OCI-M2 (cell line): ENCODE measurements around the gene CYTH3.

Source experiments
- DNase-seq: peaks from one replicate; lab custom pipeline; 2025; ENCODE audit not compliant: unreplicated experiment; lab: John Stamatoyannopoulos, UW

Gene CYTH3

DNA sequence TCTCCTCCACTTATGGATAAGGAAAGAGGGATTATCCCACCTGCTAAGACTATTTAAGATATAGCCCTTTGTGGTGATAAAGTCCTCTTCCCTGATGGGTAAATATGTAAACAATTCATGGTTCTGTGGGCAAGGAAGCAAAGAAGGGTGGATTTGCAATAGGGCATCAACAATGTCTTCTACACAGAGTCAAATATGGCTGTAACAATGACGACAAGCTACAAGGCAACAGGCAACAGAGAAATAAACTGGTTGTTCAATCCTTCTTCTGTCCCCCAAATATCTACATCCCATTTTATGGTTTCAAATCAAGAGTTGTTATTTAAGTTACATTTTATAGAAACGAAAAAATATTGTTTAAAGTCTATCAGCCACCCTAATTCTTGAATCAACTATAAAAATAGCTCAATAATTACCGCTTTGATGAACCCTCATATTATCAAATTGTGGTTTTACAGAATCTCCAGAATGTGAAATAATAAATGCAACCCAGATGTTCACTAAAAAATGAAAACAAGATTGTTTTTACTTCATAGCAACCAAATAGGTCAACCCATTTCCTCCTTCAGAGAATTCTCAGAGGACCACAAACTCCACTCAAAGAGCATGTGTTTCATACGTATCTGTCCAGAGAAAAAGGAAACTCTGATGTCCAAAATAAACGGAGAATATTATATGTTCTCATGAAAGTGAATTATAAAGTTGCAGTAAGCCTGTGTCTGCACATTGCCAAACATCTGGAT is 13.8 kb downstream of the CYTH3 start:
- DNase-seq, result no peak

DNA sequence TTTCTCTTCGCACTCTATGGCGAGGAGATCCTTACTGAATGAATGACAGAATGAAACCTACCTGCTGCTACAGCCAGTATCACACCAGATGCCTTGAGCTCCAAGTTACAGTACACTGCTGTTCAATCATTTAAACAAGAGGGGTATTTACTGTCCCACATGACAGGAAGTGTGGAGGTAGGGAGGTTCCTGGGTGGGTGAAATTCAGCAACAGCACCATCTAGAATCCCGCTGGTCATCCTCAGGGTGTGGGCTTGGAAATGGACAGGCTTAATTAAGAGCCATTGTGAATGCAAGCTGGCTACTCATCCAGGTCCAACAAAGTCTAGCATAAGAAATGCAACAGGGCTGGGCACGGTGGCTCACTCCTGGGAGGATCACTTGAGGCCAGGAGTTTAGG is 14.7 kb downstream of the CYTH3 start:
- DNase-seq, result no peak

DNA sequence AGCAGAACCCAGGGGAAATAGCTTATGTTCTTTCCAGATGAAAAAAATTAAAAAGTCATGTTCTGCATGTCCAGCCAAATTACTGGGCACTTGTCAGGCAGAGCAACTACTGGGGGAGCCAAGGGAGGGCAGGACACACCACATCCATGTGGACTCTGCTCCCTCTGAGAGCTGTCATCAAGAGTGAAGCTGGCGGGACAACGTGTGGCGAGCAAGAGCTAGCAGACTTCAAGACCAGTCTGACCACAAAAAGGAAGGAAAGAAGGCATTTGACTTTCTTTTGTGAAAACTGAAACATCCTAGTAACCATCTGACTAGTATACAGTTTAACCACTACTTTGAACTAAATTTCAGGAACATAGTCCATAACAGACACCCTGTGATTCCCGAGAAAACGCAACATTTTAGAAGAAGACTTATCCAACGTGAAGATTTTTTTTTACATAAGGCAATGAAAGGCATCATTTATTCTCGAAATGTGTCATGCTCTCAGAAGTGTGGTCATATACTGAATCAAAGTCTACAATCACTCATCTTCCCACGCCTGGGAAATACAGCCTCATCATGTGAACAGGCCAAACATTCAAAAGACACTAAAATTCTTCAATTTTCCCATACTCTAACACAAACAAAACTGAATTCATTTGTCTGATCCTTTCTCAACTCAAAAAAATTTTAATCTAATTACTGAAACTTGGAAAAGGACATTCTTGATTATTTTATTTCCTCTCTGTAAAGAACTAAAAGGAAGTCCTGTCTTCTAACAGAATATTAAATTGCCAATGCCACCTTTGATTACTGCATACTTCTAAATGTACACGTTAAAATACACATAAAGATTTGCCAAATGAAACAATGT is 15.5 kb downstream of the CYTH3 start:
- no peak for DNase-seq

DNA sequence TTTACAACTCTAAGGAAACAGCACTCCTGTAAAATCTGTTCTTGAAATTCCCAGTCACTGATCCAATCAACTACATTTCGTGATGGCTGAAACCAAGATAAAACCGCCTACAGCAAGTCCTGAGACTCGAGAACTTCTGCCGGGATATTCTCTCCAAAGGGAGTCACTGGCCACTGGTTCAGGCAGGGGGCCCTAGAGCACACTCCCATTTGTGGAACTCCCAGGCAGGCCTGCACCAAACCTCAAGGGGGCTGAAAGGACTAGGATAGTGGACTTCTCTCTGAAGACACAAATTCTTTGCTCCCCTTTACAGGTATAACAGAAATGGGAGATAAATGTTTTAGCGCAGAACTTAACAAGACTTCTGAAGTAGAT is 16.3 kb downstream of the CYTH3 start:
- DNase-seq, result no peak

DNA sequence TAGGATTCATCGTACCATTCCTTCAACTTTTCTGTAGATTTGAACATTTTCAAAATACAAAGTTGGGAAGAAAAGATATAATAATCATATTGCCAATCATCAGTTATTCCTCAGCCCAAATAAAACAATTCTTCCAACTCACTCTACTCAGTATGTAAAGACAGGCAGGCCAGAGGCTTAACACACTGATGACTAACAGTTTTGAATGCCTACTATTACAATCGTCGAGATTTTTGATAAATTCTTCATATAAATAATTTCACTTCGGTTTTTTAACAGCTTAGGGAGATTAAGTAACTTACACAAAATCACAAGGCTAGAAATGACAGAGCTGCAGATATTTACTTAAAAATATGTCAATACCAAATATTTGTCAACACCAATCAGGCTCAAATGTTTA is 17.6 kb downstream of the CYTH3 start:
- DNase-seq, result no peak

DNA sequence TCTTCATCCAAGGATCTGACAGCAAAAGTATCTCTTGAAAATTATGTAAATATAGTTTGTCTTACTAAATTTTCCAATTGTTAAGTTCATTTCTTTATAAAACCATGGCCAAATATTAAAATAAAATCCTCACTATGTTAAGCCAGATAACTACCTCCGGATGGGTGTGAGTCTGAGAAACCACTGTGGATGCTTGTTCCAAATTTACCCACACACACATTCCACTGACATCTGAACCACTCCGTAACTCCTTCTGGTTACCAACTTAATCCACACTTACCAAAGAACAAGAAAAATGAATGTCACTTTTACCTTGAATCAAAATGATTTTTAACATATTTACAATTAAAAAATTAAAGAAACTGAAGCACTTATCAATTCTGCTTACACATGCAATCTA is 19.7 kb downstream of the CYTH3 start:
- no peak for DNase-seq

DNA sequence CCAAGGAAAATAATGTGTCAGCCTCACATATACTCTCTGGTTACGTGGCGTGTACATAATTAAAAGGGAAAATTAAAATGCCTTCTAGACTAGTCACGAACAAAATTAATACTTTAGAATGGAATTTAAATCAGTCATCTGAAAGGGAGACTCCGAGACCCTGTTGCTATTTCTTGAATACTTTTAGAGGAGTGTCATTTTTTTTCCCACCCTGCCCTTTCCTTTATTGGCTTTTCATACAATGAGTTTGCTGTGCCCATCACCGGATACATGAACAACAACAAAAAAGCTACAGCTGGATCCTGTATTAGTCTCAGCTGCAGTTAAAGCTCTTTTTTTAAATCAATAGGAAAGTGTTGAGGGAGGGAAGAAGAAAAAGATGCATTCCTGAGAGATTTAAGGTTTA is 20.1 kb downstream of the CYTH3 start:
- no peak for DNase-seq

DNA sequence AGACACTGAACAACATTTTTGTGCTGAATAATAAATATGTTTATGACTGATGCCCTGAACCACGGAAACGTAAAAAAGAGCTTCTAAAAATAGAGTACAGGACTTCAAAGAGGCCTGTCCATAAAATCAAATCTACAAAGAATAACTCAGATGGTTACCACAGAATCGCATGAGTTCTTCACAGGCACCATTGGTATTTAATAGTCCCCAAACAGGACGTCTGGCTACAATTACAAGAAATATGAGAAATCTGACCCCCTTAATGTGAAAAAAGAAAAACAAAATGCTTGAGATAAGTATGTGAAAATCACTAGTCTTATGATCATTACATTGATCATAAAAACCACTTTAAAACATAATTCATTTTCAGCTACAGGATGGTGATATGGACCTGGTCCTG is 20.8 kb downstream of the CYTH3 start:
- DNase-seq, result no peak

DNA sequence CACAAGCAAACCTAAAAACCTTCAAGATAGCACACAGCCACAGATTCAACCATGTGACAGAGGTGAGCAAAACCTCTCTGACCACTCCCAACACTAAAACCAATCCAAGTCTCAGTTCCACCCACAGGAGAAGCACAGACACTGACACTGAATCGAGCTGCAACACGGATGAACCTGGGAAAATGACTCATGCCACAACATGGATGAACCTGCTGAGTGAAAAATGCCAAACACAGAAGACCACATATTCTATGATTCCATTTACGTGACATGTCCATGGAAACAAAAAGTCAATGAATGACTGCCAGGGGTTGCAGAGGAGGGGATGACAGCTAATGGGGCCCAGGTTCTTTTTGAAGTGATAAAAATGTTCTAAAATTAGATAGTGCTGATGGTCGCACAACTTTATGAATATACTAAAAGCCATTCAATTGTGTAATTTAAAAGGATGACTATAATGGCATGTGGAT is 22.0 kb downstream of the CYTH3 start:
- DNase-seq, result no peak

DNA sequence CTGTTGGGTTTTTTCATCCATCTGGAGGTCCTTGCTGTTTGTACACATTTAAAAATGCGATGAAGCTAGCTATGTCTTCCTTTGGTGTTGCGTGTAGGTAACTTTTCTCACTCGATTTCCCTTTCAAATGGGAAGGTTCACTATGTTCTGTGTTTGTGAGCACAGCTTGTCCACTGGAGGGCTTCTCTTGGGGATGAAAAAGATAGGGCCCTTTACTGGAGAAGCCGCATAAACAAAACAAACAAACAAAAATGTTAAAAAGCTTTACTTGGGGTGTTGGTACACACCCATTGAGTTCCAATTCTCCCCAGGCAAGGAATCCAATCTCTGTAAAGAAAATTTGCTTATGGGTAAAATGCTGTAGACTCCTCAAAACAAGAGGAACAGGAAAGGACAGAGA is 23.4 kb downstream of the CYTH3 start:
- no peak for DNase-seq

DNA sequence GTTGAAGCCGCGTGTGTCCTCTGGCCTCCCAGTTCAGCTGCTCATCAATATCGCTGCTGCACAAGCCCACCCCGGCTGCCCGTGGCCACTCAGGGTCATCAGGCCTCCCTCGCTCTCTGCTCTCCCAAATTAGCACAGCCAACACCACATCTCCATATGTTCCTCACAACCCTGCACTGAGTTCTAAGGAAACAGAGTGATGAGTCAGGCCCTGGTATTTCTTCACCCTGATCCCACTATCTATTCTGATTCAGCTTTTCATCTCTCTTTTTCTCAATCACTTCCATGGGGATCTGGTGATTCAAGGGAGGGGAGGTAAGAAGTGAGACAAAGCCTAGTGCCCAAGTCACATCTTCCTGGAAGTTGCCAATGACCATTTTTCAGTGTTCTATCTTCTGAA is 23.8 kb downstream of the CYTH3 start:
- no peak for DNase-seq

DNA sequence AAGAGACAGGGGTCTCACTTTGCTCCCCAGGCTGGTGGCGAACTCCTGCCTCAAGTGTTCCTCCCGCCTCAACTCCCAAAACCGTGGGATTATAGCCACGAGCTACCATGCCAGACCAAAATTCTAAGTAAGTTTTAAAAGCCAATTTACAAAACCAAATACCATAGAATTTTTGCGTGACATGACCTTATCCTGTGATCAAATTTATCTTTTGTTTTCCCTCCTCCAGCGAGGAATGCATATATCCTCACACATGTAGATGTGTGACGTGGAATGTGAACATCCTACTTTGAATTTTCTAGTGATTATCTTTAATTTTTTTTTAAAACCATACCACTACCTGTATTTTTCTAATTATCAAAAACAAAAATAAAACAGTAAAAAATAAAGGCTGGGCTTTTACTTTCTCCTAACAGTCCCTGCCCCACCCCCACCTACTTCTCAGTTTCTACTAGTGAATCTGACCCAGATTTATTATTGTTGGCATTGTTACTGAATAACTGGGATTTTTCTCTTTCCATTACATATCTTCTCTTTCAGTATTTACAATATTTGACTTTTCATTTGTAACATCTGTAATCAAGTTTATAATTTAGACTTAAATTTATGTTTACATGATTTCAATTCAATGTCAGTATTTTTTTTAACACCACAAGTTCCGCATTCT is 26.0 kb downstream of the CYTH3 start:
- DNase-seq, result no peak

DNA sequence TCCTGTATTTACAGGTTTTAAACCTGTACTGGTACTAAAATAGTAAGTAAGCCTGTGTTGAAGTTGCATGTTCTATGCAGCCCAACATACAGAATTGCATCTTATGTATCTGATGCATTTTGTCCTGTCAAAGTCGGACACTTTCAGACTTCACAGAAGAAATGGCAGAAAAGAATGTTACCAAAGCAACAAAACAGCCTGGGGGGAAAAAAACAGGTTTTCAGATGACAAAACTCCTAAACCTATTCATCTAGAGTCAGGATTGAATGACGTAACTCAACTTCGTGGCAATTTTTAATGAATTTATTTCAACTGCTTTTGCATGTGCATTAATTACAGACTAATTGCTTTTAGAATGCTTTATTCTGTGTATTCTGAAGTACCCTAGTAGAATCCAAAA is 28.4 kb downstream of the CYTH3 start:
- DNase-seq, result no peak

DNA sequence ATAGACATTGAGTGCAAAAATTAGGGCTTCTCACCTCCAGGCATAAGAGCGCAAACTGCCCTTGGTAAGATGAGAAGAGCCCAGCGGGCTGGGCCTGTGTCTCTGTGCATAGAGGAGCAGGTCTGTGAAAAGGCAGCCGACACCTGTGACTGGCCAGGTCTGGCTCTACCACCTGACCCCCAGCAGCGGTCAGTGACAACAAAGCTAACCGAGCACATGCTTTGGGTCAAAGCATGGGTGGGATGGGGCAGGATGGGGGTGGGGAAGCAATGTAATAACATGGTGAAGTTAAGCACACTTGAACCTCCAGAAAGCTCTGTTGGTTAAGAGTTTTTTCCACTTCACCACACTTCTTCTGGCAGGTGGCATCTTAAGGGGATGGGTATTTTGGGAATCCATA is 29.3 kb downstream of the CYTH3 start:
- no peak for DNase-seq

DNA sequence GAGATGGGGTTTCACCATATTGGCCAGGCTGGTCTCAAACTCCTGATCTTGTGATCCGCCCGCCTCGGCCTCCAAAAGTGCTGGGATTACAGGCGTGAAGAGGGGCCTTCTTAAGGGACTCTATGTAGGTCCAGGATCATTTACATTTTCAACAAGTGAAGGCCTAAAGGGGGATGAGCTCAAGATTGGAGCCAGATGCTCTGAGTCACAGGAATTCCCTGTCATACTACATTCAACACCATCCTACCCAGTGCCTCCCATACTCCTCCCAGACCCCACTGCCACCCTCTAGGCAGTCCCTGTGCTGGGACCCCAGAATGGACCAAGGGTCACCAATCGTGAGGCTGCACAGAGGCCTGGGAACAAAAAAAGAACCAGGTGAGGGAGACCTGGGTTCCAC is 29.9 kb downstream of the CYTH3 start:
- no peak for DNase-seq

DNA sequence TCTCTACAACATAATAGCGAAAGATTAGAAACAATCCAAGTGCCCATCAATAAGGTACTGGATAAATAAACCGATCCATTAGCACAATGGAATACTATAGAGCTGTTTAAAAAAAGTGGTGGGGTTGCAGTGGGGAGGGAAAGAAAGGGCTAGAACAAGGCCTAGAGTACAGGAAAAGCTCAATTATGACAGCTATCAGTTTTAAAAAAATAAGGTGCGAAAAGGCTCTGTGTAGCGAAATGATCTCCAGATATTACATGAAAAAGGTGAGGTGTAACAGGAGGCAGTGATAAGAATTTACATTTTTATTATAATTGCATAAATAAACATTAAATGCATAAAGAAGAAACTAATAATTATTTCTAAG is 30.8 kb downstream of the CYTH3 start:
- no peak for DNase-seq

DNA sequence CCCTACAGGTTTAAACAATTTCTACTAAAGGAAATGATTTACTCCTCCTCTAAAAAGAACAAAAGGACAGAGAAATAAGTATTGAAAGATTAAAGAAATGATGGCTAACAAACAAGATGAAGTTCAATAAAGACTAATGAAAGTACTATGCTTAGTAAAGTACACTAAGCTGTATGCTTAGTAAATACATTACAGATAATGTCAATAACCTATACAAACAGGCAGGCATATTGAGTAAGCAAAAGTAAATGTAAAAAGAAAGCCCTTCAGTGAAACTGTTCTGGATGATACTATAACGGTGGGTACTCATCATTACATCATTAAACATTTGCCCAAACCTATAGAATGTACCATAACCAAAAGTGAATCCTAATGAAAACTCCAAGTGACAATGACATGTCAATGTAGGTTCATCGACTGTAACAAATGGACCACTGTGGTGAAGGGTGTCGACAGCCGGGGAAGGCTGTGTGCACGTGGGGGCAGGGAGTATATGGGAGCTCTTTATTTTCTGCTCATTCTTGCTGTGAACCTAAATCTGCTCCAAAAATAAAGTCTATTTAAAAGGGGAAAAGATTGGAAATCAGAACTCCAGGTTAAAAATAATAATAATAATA is 34.0 kb downstream of the CYTH3 start:
- DNase-seq, result no peak

DNA sequence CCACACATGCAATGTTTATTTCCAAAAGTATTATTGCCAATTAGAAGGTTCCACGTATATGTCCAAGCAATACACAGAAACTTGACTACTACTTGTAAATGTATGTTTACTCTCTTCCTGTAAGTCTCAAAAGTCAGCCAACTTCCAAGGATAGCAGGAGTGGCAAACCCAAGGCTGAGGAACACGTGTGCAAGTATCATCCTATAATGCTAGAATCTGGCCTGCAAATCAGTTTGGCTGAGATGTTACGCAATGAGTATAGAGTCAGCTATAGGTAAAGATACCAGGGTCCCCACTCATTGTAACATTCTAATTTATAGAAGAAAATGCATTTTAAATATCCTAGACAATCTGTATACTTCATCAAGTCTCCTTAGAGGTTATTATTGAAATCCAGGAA is 34.7 kb downstream of the CYTH3 start:
- no peak for DNase-seq

DNA sequence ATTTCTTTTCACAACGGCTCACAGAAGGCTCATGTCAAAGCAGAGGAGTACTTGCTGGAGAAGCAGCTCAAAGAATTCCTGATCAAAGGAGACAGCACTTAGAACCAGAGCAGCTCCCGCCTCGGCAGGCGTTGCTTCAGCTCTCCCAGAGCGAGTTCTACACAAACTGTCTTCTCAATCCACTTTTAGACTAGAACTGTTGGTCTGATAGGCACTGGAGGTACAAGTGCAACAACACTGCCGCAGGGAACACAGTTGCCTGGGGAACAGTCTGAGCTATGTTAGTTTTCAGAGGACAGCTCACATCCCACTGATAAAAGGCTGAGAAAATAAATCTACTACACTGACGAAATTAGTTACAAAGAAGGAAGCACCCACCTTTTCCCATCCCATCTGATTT is 35.4 kb downstream of the CYTH3 start:
- DNase-seq, result no peak

DNA sequence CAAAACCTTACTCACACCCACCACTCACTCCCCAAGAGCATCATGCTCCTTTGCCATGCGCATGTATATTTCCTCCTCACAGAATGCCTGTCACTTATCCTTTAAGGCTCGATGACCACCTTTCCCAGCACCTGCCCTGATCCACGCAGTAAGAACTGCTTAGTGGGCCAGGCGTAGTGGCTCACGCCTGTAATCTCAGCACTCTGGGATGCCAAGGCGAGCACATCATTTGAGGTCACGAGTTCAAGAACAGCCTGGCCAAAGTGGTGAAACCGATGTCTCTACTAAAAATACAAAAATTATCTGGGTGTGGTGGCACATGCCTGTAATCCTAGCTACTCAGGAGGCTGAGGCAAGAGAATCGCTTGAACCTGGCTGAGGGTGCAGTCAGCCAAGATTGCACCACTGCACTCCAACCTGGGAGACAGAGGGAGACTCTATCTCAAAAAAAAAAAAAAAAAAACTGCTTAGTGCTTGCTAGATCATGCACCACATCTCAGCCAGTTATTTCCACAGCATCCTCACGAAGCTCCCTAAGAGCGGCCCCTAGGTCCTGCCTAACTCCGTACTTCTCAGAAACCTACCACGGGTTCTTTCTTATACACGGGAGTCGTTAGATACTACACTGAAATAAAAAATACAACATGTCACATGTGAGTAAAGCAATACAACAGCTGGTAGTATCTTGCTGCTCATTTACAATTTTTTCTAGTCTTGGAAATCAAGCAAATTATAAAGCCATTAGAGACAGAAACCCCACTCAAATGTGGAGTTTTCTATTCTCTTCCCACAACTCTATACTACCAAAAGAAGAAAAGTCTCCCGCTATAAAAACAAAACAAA is 37.2 kb downstream of the CYTH3 start:
- no peak for DNase-seq

DNA sequence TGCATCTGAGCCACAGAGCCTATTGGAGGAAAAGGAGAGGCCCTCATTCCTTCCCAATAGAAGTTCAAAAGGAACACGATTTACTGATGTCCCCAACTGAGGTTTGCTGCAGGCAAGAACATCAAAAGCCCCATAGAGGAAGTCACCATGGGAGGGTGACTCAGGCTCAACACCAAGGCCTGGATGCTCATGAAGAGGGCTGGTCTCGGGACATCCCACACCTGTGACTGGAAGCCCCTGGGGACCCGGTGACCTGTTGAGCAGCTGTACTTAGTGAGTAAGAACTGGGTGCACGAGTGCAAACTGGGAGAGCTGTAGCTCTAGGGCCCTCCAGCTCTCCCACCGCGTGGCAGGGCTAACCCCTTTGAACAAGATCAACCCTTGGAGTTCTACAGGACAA is 38.0 kb downstream of the CYTH3 start:
- no peak for DNase-seq
